Smooth muscle cell (in vitro differentiated cells): ENCODE data around the gene FHOD3. TPM values are rescaled to one million over a fixed set of nuclear protein-coding genes. Genes with fewer than 3 reads are reported as not detected.
A peak's percentile ranks its signal among the peaks of the same experiment; 100 is the strongest.

Source experiments
- DNase-seq: peaks from one replicate; lab custom pipeline; 2025; ENCODE audit not compliant: unreplicated experiment; lab: John Stamatoyannopoulos, UW
- H2AFZ ChIP-seq: fragments of 200-600 bp; sonication (generic); 2 replicates; pipeline ENCODE4 v1.6.0; 2016; ENCODE audit warnings: antibody characterized with exemption, low read depth, mild to moderate bottlenecking
- H3F3A ChIP-seq: fragments of 200-600 bp; sonication (generic); 2 replicates; pipeline ENCODE4 v1.6.0; 2017; ENCODE audit warnings: antibody characterized with exemption, low read depth
- H3K27ac ChIP-seq: fragments of 200-600 bp; sonication (generic); 2 replicates; pipeline ENCODE4 v1.5.1; 2016; ENCODE audit warnings: low read depth, mild to moderate bottlenecking
- H3K27me3 ChIP-seq: fragments of 200-600 bp; sonication (generic); 2 replicates; pipeline ENCODE4 v1.6.1; 2016; ENCODE audit warnings: low read depth, mild to moderate bottlenecking
- H3K36me3 ChIP-seq: fragments of 200-600 bp; sonication (generic); 2 replicates; pipeline ENCODE4 v1.5.1; 2016; ENCODE audit warnings: low read depth
- H3K4me1 ChIP-seq: fragments of 200-600 bp; sonication (generic); 2 replicates; pipeline ENCODE4 v1.5.1; 2016; ENCODE audit warnings: low read depth
- H3K4me2 ChIP-seq: fragments of 200-600 bp; sonication (generic); 2 replicates; pipeline ENCODE4 v1.6.0; 2016; ENCODE audit warnings: mild to moderate bottlenecking
- H3K4me3 ChIP-seq: fragments of 200-600 bp; sonication (generic); 2 replicates; pipeline ENCODE4 v1.5.1; 2016; ENCODE audit warnings: mild to moderate bottlenecking
- H3K79me2 ChIP-seq: fragments of 200-600 bp; sonication (generic); 2 replicates; pipeline ENCODE4 v1.6.0; 2016; ENCODE audit warnings: low read depth, mild to moderate bottlenecking
- H3K9ac ChIP-seq: fragments of 200-600 bp; sonication (generic); 2 replicates; pipeline ENCODE4 v1.6.0; 2016; ENCODE audit warnings: low read depth
- H3K9me3 ChIP-seq: fragments of 200-600 bp; sonication (generic); replicated peaks from 2 replicates; pipeline ENCODE4 v1.5.1; 2016; ENCODE audit warnings: low read depth
- H4K20me1 ChIP-seq: fragments of 200-600 bp; sonication (generic); 2 replicates; pipeline ENCODE4 v1.6.0; 2016; ENCODE audit warnings: low read depth
- WGBS: methylation state at CpG from one replicate; pipeline ENCODE4 v1.1.7; 2016; ENCODE audit warnings: low lambda C conversion rate; 5-methylcytosine and 5-hydroxymethylcytosine counted together
- polyA plus RNA-seq: library from polyadenylated mRNA; unstranded; fragments of >200 nt; fragmentation: Nextera tagmentation; extraction: Ambion mirVana; gene quantifications from 2 replicates; pipeline ENCODE4 v1.2.1, GENCODE V29; 2016
- total RNA-seq: library from RNA; depleted of rRNA; stranded (reverse); fragments of >200 nt; gene quantifications from 2 replicates; pipeline ENCODE4 v1.2.3, GENCODE V29; 2014
- TF ChIP-seq, protein P1 (sequence below): fragments of 200-600 bp; sonication (generic); IDR thresholded peaks from 2 replicates; pipeline ENCODE4 v1.5.1; 2017; ENCODE audit warnings: borderline replicate concordance, mild to moderate bottlenecking, antibody characterized with exemption; ENCODE audit not compliant: insufficient read depth, poor library complexity, severe bottlenecking

The FHOD3 gene
- total and polyA plus RNA-seq, 2 experiments from 2014 or later = 6.3 to 19.4 TPM

- no peaks in the 10 kb centered on the region for H3K27me3 ChIP-seq
- H3K36me3 ChIP-seq = no peaks in the 10 kb centered on the region
- no peaks in the 10 kb centered on the region for H3K9me3 ChIP-seq
- H3K9ac ChIP-seq = no peak overlapping the region
- no peak for DNase-seq
- WGBS = 87% methylated on average over 5 of the region's 5 CpGs
- H3F3A ChIP-seq = peaks cover 12% of the 10 kb centered on the region
- H4K20me1 ChIP-seq = no peaks in the 10 kb centered on the region
- H2AFZ ChIP-seq = no peak overlapping the region
- TF ChIP-seq, protein P1, sequence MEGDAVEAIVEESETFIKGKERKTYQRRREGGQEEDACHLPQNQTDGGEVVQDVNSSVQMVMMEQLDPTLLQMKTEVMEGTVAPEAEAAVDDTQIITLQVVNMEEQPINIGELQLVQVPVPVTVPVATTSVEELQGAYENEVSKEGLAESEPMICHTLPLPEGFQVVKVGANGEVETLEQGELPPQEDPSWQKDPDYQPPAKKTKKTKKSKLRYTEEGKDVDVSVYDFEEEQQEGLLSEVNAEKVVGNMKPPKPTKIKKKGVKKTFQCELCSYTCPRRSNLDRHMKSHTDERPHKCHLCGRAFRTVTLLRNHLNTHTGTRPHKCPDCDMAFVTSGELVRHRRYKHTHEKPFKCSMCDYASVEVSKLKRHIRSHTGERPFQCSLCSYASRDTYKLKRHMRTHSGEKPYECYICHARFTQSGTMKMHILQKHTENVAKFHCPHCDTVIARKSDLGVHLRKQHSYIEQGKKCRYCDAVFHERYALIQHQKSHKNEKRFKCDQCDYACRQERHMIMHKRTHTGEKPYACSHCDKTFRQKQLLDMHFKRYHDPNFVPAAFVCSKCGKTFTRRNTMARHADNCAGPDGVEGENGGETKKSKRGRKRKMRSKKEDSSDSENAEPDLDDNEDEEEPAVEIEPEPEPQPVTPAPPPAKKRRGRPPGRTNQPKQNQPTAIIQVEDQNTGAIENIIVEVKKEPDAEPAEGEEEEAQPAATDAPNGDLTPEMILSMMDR = no peak
- H3K79me2 ChIP-seq = no peaks in the 10 kb centered on the region
- peaks cover 15% of the 10 kb centered on the region for H3K4me1 ChIP-seq
- H3K27ac ChIP-seq = peak overlapping the region; percentile 20
- H3K4me2 ChIP-seq = peak overlapping the region; percentile 1
- H3K4me3 ChIP-seq = no peak overlapping the region
These were observed 77.6 kb downstream of the FHOD3 start for GRCh38 chr18:36375118-36375517.

DNA sequence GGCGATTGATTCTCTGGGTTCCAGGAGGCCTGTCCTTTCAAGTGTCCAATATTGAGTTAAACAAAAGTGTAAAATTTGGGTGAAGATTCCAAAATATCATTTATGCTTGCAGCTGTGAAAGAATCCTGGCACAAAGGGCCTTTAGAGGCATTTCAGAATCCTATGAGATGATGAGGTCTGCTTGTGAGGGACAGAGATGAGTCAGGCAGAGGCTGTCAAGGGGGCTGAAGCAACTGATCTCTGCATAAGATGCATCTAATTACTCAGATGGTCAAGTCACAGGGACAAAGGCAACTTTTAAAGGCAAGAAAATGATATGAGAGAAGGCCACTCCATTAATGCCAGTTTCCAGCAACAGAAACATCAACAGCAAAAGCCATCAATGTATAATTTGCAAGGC lies 78.8 kb downstream of the FHOD3 start:
- Histone ChIP-seq H4K20me1 (no peaks in the 10 kb centered on the region), H3K4me3 (no peak overlapping the region), H3K27me3 (no peaks in the 10 kb centered on the region), H3K79me2 (no peaks in the 10 kb centered on the region), H3K4me1 (peaks cover 15% of the 10 kb centered on the region), H3K9me3 (no peaks in the 10 kb centered on the region), H3F3A (peaks cover 20% of the 10 kb centered on the region), H2AFZ (peak overlapping the region; percentile 35), H3K4me2 (no peak overlapping the region), H3K27ac (peak overlapping the region; percentile 64), H3K36me3 (no peaks in the 10 kb centered on the region), H3K9ac (no peak overlapping the region)
- TF ChIP-seq, protein P1 = no peak
- DNase-seq = no peak
- WGBS = 85% methylated on average over 1 of the region's 1 CpG

GRCh38 chr18:36377626-36378025 lies 80.1 kb downstream of the FHOD3 start:
- 94% methylated on average over 3 of the region's 3 CpGs for WGBS
- Histone ChIP-seq H3K27me3 (no peaks in the 10 kb centered on the region), H2AFZ (no peak overlapping the region), H3K9me3 (no peaks in the 10 kb centered on the region), H3K4me3 (no peak overlapping the region), H3K9ac (no peak overlapping the region), H3K27ac (no peak overlapping the region), H3K4me2 (no peak overlapping the region), H4K20me1 (no peaks in the 10 kb centered on the region), H3K4me1 (peaks cover 15% of the 10 kb centered on the region), H3K79me2 (no peaks in the 10 kb centered on the region), H3F3A (peaks cover 29% of the 10 kb centered on the region), H3K36me3 (no peaks in the 10 kb centered on the region)
- DNase-seq = no peak
- TF ChIP-seq, protein P1 = no peak

DNA sequence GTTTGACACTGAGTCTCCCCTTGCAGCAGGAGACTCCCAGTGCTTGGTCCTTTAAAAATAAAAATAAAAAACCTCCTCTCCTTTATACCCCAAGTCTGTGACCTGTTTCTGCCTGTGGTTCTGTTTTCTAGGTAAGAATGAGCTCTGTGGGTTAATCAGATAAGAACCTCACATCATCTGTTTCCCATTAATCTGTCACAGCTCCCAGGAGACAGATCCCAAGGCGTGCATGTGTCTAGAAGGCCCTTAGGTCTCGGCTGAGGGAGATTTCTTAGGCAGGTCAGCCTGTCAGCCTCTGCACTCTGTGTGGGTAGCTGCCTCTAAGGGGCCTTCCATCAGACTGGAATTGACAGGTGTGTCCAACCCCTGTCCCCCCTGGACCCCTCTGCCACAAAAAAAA lies 80.7 kb downstream of the FHOD3 start:
- Histone ChIP-seq H2AFZ (no peak overlapping the region), H3K4me2 (no peak overlapping the region), H3F3A (peaks cover 29% of the 10 kb centered on the region), H3K4me1 (peaks cover 15% of the 10 kb centered on the region), H3K36me3 (no peaks in the 10 kb centered on the region), H3K79me2 (no peaks in the 10 kb centered on the region), H3K27ac (no peak overlapping the region), H3K4me3 (no peak overlapping the region), H3K9me3 (no peaks in the 10 kb centered on the region), H3K9ac (no peak overlapping the region), H3K27me3 (no peaks in the 10 kb centered on the region), H4K20me1 (no peaks in the 10 kb centered on the region)
- no peak for DNase-seq
- TF ChIP-seq, protein P1 = no peak
- 53% methylated on average over 2 of the region's 2 CpGs for WGBS
